Activated CD8-positive, alpha-beta memory T cell treated with anti-CD3 and anti-CD28 coated beads for 24 hours (primary cell): ENCODE results near the gene MMP1.

ENCODE experiments used
- DNase-seq: peaks from one replicate; pipeline ENCODE4 v3.0.0-alpha.2; 2020

Gene MMP1

DNA sequence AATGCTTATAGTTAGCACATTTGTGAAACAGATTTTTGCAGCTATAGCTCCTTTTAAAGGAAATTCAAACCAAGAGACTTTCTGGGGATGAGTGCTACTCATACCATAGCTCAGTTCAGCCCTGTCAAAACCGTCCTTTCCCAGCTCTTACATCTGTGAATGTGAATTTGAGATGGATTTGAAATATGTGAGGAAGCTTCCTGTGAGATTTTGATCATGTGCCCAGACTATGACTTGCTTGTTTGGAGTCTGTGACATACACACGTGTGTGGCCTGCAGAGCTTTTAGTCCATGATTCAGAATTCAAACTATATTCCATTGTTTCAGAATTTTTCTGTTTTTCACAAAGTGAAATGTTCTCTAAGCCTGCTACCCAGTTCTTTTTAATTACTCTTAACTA lies 4.4 kb upstream of the MMP1 start:
- no peak for DNase-seq

DNA sequence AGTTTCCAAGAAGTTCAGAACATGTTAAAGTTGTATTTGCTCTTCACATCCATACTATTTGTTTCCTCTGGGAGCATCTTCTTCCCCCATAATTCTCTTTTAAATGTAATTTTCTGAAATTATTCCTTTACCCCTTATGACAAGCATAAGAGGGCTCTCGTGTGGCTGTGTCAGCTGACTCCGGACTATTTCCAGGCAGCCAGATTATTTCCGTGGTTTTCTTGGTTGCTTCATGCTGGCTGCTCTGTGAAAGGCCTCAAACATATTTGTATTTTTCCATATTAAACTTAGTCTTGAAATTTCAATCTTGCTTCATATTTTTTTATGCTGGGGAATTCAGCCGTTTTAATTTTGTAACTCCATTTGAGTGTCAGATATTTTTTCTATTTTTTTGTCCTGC lies 2.8 kb upstream of the MMP1 start:
- no peak for DNase-seq

DNA sequence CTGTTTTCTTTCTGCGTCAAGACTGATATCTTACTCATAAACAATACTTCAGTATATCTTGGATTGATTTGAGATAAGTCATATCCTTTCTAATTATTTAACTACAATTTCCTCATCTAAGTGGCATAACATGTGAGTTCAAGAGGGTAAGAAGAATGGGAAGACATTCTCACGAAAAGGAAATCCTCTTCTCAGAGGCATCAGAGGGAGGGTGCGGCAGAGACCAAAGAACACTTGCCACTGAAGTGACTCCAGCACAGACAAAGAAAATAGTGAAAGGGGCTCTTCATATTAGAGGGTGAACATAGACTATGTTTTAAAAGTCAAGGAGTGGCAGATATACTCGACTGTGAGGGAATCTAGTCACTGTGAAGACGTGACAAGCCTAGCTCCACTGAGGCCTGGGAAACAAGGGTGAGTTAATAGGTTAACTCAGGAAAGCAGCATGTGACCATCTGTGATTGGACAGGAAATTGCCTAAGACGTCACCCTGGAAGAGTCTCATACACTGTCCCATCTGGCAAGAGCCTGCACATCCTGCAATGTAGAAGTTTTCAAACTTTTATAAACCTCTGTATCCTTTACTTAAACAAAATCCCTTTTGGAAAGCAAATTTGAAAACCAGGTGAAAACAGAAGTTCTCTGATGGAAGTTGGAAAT lies 1.9 kb upstream of the MMP1 start:
- DNase-seq, result no peak

DNA sequence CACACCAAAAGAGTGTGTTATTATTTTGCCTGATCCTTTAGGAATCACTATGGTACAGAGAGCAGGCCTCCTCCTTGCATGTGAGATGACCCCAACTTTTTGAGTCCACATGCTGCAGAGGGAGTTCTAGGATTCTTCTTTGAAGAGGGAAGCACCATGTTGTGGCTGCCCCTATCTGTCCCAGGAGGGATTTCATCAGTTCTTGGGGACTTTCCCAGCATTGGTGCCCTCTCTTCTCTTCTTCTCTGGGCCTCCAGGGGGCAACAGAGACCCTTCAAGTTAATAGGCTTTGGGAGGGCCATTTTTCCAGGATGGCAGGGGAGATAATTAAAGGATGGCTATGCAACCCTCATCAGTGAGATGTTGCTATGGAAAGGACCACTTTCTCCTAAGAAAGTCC lies 3.6 kb downstream of the MMP1 start:
- DNase-seq, result no peak

DNA sequence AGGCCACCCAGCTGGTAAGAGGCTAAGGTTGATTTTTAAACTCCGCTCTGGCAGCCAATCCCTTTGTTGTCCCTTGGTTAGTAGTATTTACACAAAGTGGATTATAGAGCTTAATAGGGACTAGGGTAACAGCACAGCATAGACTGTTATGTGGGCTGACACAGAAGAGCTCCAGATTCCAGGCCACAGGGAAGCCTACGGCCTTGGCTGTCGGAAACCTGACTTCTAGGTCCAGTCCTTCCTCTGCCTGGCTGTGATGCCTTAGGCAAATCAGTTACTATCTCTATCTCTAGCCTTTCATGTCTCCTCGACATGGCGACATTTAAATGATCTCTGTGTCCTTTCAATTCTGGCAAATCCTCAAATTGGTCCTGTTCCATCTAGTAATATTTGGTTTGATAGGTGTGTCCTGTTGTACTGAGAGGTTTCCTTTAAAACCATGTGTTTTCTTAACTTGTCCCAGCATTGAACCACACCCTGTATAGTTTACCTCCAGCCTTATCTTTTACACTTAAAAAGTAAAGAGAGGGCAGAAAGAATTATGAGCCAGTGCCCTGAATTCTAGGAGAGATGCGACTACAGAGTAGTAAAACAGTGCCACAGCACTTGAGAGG lies 4.2 kb downstream of the MMP1 start:
- DNase-seq, result no peak

DNA sequence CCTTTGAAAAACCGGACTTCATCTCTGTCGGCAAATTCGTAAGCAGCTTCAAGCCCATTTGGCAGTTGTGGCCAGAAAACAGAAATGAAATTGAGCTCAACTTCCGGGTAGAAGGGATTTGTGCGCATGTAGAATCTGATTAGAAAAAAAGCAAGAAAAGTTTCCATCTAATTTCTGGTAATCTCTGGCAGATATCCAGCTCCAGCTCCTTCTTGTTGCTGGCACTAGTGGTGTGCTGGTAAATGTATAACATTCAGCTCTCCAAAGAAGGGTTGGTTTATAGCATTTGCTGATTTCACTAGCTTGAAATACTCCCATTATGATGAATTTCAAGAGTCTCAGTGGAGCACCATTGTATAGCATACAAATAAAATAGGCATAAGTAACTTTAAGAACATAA lies 5.4 kb downstream of the MMP1 start:
- DNase-seq, result no peak

DNA sequence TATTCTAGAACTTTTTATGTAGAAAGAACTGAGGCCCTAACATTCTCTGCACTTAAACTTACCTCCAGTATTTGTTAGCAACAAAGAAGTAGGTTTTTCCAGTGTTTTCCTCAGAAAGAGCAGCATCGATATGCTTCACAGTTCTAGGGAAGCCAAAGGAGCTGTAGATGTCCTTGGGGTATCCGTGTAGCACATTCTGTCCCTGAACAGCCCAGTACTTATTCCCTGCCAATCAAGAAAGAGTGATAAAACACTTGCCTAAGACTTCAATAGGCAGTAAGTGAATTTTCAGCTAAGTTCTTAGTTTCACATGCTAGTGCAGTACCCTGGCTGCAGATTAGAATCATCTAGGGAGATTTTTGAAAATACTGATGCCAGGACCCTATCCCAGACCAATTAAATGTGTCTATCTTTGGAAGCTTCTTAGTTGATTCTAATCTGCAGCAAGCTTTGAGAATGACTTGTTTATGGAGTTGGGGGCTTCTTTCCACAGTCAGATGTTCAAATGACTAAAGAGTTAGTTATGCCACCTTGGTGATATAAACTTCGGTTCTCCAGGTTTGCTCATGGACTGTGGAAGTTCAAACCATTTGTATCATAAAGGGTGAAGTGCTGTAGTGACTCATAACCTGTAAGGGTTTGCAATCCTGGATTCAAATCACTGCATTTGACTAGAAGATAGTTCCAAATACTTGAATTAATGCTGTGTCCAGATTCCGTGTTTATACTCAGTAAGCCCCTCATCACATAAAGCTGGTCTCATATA lies 6.5 kb downstream of the MMP1 start:
- no peak for DNase-seq

DNA sequence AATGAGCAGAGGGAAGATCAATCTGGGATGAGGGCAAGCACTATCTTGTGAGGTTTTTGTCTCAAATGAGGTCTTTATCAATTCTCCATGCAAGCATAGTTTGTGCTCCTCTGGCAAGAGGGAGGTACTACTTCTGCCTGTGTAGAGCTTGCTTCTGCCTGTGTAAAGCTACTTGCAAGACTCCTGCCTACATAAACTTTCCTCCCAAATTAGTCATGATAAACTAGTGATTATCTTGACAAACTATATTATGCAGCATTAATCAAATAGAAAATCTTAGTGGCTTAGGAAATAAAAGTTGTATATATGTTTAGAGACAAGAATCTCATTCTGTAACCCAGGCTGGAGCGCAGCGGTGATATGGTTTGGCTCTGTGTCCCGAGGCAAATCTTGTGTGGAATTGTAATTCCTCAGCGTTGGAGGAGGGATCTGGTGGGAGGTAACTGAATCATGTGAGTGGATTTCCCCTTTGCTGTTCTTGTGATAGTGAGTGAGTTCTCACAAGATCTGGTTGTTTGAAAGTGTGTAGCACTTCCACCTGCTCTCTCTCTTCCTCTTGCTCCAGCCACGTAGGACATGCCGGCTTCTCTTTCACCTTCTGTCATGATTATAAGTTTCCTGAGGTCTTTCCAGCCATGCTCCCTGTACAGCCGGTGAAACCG lies 9.5 kb downstream of the MMP1 start:
- no peak for DNase-seq

DNA sequence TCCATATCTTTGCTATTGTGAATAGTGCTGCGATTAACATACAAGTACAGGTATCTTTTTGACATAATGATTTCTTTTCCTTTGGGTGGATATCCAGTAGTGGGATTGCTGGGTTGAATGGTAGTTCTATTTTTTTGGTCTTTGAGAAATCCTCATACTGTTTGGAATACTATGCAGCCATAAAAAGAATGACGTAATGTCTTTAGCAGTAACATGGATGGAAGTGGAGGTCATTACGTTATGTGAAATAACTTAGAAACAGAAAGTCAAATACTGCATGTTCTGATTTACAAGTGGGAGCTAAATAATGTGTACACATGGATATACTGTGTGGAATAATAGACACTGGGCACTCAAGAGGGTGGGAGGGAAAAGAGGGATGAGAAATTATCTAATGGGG lies 13.6 kb downstream of the MMP1 start:
- no peak for DNase-seq

DNA sequence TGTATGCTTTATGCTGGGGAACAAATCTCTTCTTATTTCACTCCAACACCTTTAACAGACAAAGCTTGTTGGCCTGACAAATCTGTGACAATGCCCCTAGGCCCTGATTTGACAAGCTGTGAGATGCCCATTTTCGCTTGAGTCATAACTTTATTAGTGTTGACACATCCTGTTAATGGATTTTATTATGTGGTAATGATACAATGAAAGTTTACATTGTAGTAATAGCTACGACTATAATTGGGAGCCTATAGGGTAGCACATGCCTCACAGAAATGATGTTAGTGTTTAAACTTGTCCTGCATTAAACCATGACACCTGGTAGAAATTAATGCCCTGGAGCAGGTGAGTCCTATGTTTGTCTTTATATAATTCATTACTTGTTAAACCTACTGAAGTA lies 14.2 kb downstream of the MMP1 start:
- no peak for DNase-seq

DNA sequence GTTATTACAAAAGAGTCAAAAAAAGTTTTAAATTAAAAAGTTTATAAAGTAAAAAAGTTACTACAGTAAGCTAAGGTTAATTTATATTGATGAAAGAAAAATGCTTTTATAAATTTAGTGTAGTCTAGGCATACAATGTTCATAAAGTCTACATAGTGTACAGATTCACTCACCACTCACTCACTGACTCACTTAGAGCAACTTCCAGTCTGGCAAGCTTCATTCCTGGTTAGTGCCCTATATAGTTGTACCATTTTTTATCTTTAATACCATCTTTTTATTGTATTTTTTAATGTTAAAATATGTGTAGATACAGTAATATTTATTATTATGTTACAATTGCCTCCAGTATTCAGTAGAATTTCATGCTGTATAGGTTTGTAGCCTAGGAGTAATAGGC lies 14.9 kb downstream of the MMP1 start:
- DNase-seq, result no peak

DNA sequence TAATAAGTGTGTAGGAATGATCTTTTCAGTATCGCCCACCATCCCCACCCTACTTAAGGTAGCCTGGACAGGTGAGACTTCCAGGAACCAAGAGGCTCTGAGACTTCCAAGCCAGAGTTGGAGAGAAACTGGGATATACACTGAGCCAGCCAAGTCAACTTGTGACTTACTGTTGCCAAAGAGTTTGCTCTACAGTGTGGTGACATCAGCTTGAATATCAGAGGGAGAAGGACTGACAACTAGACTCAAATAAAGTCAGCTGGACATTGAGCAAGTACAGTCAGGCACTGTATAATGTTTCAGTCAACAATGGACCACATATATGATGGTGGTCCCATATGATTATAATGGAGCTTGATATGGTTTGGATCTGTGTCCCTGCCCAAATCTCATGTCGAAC lies 16.3 kb downstream of the MMP1 start:
- no peak for DNase-seq

DNA sequence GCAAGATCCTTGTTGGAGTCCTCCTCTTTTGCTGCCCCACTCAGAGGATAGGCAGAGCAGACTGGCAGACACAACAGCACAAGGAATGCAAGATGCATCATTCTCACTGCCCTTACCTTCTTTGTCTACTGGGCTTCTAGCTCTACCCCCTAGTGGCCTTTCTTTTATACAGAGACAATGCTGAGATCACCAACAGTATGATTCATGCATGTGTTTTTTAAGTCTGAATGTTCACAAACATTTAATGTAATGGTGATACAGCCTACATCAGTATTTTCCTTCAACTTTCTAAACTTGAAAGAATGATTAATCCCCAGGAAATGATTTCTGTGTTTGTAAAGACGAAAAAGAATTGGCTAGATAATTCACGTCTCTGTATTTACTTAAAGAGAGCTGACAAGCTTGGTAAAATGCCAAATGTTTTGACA lies 17.5 kb downstream of the MMP1 start, which contains the start of gene MMP10:
Gene MMP10, minus strand, starts transcription at position 138 of the 428 bp plus-strand sequence. Its CDS starts 37 bp downstream, at position 101.
- no peak for DNase-seq

DNA sequence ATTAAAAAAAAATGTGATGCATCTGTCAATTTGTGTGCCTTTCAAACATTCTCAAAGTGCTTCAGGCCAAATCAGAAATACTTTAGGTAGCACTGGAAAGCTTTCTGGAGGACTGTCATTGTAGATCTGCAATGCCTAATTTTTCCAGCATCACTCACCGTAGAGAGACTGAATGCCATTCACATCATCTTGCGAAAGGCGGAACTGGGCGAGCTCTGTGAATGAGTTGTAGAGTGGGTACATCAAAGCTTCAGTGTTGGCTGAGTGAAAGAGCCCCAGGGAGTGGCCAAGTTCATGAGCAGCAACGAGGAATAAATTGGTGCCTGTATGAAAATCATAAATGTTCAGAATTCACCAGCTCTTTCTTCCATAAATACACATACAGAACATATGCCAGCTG lies 21.5 kb downstream of the MMP1 start:
- no peak for DNase-seq

DNA sequence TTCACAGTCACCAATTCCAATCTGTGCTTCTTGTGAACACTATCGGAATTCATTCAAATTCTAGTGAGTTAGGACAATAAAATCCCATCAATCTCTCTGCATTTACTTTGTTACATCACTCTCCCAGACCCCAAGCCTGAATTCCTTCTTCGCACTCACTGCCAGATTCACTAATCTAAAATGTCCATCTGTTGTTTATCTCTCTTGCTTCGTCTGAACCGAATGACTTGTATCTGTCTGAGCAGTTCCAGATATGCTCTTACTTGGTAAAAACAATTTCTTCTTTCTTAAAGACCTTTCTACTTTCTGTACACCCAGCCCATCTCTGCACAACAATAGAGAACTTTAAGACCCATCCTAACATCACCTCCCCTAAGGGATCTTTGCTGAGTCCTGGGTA lies 24.6 kb downstream of the MMP1 start:
- no peak for DNase-seq

DNA sequence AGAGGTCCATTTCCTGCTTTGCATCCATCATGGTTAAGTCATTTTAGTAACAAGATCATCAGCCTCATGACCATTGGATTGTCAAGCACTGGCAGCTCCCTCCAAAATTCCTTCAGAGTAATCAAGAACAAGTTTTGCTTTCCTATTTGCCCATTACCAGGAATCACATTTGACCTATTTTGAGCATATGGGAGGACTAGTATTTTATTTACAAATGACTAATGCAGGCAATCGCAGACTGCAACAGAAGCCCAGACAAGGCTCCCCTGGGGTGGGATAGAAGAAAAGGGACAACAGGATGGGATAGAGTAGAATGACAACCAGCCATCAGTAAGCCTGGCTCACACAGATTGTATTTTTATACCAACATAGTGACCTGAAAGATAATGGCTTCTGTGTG lies 26.6 kb downstream of the MMP1 start:
- no peak for DNase-seq

DNA sequence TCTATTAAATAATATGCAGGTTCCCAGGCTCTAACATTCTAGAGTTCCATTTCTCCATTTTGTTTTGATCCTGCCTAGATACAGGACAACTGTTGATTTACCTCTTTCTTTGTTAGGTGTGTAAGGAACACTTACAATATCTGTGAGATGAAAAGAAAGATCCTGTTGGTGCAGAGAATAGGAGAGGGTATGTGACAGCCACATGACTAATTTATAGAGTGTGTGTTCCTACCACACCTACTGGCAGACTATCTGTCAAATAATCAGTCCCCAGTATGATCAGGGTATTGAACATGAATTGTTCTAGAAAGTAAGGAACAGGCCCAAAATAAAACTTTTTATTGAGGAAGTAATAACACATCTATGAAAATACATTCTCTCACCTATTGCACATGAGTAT lies 27.8 kb downstream of the MMP1 start:
- DNase-seq, result no peak

DNA sequence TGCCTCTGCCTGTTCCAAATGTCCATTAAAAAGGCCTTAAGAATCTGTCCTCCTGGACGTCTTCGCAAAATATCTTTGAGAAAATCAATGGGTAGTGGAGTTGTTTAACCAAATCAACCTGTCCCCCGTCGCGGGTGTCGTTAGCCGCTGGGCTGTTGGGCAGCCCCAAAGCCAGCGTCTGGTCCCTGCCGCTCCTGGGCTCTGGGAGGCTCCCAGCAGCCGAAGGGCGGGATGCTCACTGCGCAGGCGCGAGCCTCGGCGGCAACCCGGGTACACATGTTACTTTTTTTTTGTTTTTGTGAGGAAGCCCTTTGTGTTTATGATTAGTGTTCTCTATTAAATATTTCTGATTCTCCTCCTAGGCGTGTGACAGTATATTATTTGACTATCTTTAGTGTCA lies 30.2 kb downstream of the MMP1 start:
- no peak for DNase-seq

DNA sequence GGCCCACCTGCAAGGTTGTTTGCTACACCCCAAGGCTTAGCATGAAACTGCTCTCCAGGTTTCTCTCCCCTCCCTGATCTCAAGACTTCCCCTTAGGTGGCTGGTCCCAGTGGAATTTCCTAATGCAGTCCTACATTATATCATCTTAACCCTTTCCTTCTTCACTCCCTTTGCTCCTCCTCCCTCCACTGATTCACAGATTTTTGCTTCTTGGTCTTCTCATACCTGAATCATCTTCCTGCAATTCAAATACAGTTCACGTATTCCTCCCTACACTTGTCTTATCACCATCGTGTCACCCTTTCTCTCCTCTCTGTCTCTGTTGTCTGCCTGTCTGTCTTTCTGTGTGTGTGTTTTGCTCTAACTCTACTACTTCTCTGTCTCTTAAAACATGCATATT lies 34.5 kb downstream of the MMP1 start:
- no peak for DNase-seq

DNA sequence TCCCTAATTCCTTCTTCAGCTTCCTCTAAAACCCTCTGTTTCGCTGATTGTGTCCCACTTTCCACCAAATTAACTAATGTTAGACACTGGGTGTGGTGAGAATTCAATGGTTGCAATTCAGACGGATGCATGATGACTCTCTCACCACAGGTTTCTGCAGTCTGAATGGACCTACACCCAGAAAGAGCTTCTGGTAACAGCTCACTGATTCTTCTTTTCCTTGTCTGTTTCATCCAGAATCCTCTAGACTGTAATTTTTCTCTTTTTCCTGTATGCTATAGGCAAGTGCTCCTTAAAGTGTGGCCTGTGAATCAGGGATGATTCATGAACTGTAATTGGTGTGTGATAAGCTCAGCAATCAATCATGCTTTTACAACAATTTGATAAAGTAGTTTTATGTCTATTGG lies 35.6 kb downstream of the MMP1 start:
- no peak for DNase-seq

DNA sequence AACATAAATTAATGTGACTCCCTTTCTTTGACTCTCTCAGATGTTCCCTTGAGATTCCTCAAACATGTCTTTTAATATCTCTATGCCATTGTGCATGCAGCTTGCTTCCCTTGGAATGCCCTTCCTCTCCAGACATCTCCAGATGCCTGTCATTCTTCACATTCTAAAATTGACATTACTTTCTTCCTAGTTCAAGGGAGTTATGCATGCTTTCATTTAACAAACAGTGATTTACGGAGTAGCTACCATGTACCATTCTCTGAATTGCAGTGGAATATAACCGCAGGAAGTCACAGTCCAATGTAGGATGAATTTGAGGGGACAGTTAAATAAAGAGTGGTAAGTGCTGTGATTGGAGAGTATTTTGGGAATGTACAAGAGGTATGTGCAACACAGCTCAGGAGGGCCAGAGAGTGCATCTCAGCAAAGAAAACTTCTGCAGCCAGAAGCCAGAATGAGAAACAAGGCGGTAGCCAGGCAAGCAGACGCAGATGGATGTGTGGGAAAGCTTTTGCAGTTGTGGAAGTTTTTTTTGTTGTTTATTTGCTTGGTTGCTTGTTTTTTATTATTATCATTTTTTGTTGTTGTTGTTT lies 36.2 kb downstream of the MMP1 start:
- DNase-seq, result no peak

DNA sequence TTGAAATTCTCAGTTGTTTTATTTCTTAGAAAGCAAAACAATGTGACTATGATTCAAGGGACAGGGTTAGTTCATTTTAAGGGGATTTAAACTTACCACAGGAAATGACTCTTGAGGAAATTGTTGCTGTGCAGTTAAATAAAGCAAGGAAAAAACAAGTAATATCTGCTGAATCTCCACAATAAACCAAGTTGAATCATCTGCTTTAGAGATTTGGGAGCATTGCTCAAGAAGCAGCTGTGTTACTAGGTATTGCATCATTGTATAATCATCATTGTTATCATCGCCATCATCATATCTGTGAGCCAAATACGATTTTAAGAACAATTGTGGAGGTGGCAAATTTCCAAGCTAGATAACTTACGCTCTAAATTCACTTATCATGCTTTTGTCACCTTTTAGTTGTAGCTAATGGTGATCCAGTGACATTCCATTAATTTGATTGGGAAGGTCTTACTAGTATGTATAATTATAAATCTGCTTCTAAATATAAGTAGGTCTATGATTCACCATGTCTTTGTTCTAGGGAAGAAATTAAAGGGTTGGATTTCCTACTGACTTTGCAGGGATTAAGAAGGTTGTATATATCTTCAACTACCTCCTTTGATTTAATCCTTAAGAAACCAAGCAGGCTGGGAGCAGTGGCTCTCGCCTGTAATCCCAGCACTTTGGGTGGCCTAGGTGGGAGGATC lies 37.5 kb downstream of the MMP1 start:
- no peak for DNase-seq
